ENCODE results near the gene KRTAP4-1.

DNA sequence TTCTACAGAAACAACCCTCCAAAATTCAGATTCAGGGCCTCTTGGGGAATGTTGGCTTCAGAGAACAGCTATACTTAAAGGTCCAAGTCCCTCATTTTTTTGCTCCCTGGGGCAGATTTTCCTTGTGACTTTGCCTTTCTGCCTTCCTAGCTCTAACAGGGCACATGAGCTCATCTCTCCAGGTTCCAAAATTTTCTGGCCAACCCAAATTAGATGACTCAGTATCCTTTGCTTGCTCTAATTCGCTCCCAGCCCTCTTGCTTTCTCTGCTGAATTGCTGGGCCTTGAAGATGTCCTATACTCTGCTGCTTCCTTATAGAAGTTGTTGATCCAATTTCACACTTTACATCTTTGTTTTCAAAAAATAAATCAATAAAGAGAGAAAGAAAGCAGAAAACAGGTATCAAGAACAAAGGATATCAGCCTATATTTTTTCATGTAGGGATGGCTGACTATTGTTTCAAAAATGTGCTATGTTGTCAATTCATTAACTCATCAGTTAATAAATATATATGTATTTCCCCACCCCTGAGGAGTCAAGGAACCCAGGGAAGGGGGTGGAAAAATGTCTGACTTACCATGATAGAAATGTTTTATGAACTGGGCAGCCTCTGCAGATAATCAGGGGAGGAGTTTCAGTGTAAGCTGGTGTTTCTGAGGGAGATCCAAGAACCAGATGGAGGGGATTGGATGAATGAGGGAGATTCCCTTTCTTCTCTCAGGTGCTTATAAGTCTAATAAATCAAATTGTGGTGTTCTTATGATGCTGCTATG is 5.7 kb downstream of the KRTAP4-1 start:
- no peak for TF ChIP-seq POLR2A (IDR thresholded peaks at IDR 0.05; ENCODE audit: low read length)
- TF ChIP-seq GATA1 (IDR thresholded peaks at IDR 0.05; ENCODE audit: low read depth, low read length), result no peak

All from erythroblast (primary cell).